Measurements from ENCODE around the gene PRKCA.
A peak's percentile ranks its signal among the peaks of the same experiment; 100 is the strongest.
"Not testable (repeated sequence)": the region's sequence is repeated elsewhere in the genome, so short reads cannot be mapped to it uniquely, and the experiment has no call there.

Gene PRKCA

GRCh38 chr17:66301864-66302741 lies at the start of gene PRKCA:
PRKCA (plus strand) TSS chr17:66302613.
- peak; percentile 78 for DNase-seq

GRCh38 chr17:66253458-66253857 lies 49.0 kb upstream of the PRKCA start:
- DNase-seq = not testable (repeated sequence)

DNA sequence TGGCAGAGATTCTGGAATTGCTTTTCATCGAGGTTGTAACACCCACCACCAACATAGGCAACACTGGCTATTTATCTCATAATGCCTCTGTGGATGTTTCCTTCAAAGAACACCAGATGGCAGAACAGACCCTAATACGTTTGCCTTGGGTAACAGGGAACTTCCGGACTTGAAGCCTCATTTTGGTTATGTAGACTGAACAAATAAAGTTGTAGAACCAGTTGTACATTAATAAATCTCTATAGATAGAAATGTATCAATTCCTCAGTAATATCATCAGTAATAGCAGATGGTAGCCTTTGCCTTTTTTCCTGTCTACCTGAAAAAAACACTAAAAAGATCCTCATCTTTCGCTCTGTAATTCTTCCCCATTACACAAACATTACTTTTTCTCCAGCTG lies 47.3 kb upstream of the PRKCA start:
- no peak for DNase-seq

GRCh38 chr17:66255527-66255971 lies 46.9 kb upstream of the PRKCA start:
- DNase-seq = no peak

- no peak for DNase-seq
These were observed 42.1 kb upstream of the PRKCA start for GRCh38 chr17:66260275-66260674.

GRCh38 chr17:66260688-66261087 lies 41.7 kb upstream of the PRKCA start:
- no peak for DNase-seq

GRCh38 chr17:66262767-66263166 lies 39.6 kb upstream of the PRKCA start:
- no peak for DNase-seq

GRCh38 chr17:66264696-66265095 lies 37.7 kb upstream of the PRKCA start:
- no peak for DNase-seq

DNA sequence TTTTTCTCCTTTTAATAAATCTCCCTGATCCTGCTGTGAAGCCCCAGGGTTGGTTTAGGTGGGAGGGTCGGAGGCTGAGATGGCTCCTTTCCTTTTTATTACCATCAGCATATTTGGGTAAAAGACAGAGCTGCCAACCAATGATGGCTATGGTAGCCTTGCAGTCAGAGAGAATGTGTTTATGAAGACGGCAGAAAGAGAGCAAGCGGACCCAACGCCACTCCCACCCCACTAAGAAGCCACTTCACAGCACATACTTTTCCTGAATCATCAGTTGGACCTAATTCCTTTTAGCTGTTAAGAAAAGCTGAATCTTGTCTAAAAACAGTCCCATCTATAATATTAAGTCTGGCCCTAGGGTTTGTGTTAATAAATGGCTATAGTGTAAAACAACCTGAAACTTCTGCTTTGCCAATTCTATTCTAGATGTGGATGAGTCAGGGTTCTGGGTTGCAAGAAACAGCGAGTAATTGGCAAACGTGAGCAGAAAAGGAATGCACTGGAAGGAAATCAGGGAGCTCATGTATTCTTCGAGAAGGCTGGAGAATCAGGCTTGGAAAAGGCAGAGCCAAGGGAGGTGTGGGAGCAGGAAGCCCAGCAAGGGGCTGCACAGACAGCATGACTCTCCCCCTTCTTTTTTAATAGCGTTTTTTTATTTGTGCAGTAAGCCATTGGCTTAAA lies 34.0 kb upstream of the PRKCA start:
- no peak for DNase-seq

DNA sequence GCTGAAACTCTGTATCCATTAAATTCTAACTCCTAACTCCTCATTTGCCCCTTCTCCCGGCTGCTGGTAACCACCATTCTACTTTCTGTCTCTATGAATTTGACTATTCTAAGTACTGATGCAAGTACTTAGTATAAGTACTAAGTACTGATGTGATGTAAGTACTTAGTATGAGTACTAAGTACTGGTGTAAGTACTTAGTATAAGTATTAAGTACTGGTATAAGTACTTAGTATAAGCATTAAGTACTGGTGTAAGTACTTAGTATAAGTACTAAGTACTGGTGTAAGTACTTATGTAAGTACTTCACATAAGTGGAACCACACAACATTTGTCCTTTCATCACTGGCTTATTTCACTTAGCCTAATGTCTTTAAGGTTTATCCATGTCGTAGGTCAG lies 32.3 kb upstream of the PRKCA start:
- no peak for DNase-seq

DNA sequence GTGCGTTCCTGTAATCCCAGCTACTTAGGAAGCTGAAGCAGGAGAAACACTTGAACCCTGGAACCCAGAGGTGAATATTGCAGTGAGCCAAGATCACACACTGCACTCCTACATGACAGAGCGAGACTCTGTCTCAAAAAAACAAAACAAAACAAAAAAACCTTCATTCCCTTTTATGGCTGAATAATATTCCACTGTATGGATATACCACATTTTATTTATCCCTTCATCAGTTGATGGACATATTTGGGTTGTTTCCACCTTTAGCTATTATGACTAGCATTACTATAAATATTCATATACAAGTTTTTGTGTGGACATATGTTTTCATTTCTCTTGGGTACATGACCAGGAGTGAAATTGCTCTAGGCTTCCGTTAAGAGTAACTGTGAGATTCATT lies 30.9 kb upstream of the PRKCA start:
- no peak for DNase-seq

DNA sequence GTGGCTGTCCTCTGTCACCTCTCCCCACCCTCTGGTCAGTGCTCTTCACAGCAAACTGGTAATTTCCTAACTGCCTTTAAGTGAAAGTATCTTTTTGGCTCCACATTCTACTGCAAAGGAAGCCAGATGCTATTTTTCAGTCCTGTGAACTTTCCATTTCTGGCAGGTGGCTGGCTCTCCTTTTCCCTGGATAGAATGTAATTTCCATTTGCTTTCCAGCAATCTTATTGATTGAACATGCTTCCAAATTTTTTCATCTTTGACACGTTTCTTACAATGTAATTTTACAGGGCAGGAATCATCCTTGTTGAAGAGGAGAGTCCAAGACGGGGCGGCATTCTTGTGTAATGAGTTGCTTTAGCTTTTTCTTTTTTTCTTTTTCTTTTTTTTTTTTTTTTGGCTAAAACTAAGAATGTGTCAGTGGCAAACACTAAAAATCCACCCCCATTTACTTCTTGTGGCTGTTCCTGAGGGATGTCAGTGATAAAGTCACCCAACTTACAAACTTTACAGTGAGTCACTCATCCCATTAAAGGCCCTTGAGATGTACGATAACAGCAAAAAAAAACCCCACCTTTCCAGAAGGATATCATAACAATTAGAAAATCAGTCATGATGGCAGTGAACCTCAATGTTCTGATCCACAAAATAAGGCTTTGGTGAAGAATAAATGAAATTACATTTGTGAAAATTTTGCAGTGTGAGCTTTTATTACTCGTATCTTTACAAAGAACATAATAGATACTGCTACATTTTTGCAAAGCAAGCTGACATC lies 29.4 kb upstream of the PRKCA start:
- peak; percentile 31 for DNase-seq

- DNase-seq = no peak
These were observed 28.9 kb upstream of the PRKCA start for GRCh38 chr17:66273586-66273848.

DNA sequence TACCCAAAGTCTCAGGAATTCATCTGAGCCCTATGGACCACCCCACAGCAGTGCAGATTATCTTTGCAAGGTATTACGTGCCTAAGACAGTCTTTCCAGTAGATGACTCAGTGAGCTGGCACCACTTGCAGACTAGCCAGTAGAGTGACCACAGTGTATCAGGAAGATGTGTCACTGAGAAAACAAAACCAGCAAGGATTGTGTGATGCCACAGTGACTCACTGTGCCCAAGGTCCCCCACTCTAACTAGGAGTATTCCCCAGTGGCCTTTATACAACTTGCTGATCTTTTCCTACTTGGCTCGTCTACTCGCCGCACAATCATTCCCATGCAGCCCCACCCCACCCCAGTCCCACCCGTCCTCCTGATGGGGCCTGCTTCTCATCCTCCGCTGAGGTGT lies 26.8 kb upstream of the PRKCA start:
- no peak for DNase-seq

- no peak for DNase-seq
These were observed 26.0 kb upstream of the PRKCA start for GRCh38 chr17:66276328-66276937.

DNA sequence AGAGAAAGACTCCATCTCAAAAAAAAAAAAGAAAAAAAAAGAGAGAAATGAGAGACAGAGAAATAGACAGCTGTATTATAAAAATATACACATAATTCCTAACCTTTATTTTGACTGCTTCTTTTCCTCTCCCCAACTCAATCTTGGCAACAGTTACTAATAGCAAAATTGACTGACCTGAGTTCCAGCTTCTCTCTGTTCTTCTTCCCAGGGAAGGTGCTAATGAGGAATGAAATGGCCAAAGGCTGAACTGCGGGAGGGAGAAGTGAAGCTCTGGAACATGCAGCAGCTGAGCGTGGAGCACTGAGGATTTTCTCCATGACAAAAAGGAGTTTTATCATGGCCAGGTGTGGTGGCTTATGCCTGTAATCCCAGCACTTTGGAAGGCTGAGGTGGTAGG lies 25.2 kb upstream of the PRKCA start:
- DNase-seq = no peak

- no peak for DNase-seq
These were observed 20.6 kb upstream of the PRKCA start for GRCh38 chr17:66281661-66282369.

DNA sequence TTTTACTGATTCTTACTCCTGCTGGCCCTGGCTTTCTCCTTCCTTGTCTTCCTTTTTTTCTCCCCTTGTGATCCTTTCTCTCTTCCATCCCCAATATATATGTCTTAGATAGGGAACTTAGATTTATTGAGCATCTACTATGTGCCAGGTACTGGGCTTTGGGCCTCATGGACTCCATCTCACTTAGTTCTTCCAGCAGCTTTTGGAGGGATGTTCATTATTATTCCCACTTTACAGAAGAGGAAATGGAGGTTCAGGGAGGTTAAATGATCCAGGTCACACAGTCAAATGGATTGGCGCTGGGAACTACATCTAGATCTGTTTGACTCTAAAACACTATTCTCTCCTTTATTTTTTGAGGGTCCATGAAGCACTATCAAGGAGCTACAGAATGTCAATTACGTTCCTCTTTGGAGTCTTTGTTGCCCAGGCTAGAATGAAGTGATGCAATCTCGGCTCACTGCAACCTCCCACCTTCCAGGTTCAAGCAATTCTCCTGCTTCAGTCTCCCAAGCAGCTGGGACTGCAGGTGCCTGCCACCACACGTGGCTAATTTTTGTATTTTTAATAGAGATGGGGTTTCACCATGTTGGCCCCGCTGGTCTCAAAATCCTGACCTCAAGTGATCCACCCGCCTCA lies 19.0 kb upstream of the PRKCA start:
- DNase-seq = no peak

GRCh38 chr17:66283971-66284370 lies 18.4 kb upstream of the PRKCA start:
- DNase-seq = no peak

DNA sequence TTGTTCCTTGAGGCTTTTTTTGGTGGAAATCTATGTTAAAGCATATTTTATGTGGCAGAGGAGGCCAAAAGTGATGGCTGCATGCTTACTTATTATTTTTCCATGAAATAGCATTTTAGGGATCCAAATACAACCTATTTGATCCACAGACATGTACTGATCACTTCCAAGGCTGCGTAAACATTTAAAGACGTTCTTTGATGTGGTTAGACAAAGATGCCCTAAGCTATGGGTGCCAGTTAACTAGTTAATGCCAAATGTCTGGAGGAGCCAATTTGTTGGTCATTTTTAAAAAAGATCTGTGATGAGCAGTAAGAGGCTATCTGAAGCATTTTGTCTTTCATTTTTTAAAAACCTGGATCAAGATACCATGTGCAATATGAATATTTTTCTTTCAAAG lies 17.3 kb upstream of the PRKCA start:
- no peak for DNase-seq

DNA sequence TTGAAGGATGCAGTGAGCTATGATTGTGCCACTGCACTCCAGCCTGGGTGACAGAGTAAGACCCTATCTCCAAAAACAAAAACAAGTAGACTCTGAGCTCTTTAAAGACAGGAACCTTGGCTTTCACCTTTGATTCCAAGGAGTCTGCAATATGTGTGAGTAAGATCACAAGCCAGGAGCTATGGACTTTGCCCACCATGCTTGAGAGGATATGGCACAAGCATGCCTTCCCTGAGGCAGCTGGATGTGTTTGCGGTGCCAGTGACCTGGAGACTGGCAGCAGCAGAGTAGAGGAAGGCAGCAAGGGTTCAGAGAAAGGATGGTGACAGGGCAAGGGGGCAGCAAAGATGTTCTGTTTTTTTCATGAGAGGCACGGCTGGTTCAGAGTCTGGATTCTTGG lies 14.5 kb upstream of the PRKCA start:
- DNase-seq = no peak

DNA sequence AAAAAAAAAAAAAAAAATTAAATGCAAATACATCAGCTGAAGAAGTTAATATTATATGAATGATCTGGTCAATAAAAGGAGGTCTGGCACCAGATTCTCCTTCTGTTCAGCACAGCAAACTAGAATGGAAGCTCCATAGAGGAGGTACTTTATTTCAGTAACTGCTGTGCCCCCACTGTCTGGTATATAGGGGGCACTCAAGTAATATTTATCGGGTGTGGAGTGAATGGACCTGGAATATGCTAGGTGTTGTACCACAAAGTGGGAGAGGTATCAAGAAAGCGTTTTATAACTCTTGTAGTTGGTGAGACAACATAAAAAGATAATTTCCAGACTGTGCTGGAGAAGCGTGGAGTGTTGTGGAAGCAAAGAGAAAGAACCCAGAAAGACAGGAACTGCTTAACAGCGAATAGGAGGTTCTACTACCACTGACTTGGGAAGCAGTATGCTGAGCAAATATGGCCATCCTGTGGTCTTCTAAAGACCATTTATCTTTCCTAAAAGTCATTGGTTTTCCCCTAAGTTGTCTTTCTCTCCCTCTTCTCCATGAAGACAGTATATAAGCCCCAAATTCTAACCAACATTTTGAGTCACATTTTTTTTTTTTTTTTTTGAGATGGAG lies 12.2 kb upstream of the PRKCA start:
- no peak for DNase-seq
